ENCODE data around the gene MCM8.

Gene MCM8

DNA sequence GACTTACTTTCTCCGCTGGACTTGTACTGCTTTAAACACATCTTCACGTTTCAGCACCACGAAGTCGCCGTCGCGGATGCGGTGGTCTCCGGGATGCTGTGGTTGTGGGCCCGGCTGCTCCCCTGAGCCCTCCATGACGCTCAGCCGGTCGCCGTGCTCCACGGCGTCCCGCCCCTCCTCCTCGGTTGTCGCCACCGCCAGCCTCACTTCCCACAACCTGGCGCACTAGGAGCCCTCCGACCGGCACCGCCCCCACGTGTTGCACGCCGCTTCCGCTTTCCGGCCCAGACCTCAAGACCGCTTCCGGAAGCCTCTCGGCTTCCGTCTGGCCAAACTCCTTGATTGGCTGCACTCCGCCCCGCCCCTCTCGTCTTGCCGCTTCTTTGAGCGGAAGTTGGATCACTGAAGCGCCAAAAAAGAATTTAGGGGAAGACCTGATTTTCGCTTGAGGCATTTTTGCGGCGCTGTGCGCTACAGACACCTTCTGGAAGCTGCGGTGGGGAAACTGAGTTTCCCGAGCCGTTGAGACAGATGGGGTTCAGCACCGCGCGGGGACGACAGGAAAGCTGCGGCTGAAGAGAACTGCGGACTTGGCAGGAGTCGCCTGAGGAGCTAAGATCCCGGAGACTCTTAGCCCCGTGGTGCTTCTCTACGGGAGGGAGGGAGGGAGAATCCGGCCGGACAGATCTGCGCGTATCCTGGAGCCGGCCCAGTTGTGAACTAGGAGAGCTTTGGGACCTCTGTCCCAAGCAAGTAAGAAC is at the start of gene MCM8, which contains the start of gene TRMT6:
Gene MCM8 (plus strand): TSS at position 382 of the 761 bp plus-strand sequence. CDS start 1,364 bp downstream, outside the sequence.
Gene TRMT6 (minus strand): TSS at position 263 of the 761 bp plus-strand sequence. CDS start 128 bp downstream, at position 135.
- DNase-seq: peak; percentile 62 to 90

- DNase-seq: no peak
These were observed 49.5 kb upstream of the MCM8 start for GRCh38 chr20:5900908-5901307.

- no peak for DNase-seq
These were observed 41.5 kb upstream of the MCM8 start for GRCh38 chr20:5908981-5909380.

DNA sequence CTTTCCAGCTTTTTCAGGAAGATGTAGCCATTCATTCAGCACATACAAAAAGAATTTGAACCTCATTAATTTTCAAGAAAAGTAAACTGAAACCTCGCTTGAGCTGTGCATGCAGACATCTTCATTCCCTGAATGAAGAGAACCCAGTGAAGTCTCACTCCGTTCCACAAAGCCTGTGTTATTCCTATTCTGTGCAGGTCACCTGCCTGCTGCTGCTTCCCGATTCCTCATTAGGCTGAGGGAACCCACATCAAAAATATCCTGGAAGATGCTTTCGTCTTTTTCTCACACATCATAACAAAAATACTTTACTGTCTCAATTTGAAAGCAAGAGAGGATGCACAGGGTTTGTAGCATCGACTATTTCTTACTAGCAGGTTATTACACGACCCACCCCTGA is 40.3 kb upstream of the MCM8 start:
- peak in 1 of 2 experiments; percentile 52 for DNase-seq

DNA sequence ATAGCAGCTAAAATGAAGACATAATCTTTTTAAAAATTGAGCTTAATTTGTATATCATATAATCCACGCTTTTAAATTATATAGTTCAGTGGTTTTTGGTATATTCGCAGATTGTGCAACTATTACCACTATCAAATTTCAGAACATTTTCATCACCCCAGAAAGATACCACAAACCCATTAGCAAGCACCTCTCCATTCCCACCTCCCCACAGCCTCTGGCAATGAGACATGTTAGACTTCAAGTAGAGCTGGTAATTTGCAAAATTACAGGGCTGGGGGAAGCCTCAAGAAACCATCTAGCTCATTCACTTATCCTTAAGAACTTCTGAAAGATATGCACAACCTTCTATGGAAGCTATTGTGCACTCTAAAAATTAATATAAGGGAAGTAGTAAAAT is 37.3 kb upstream of the MCM8 start:
- DNase-seq: peak in 1 of 2 experiments; percentile 9

GRCh38 chr20:5914859-5915258 is 35.6 kb upstream of the MCM8 start:
- no peak for DNase-seq

- no peak for DNase-seq
These were observed 31.4 kb upstream of the MCM8 start for GRCh38 chr20:5918856-5919625.

GRCh38 chr20:5919626-5920544 is 30.6 kb upstream of the MCM8 start:
- peak; percentile 51 to 74 for DNase-seq

DNA sequence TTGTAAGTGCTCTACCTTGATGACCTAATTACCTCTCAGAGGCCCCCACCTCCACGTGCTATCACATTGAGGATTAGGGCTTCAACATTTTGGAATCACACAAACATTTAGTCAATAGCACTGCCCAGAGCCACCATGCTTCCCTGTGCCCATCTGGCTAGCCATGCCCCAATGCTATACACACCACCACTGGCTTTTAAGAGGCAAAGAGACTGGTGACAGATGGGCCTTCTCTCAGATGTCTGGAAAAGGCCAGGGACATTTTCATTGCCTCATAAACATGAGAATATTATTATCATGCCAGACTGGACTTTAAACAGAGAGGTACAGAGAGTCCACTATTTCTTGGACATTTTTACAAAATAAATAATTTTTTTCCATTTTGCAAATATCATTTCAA is 29.9 kb upstream of the MCM8 start:
- DNase-seq: no peak

DNA sequence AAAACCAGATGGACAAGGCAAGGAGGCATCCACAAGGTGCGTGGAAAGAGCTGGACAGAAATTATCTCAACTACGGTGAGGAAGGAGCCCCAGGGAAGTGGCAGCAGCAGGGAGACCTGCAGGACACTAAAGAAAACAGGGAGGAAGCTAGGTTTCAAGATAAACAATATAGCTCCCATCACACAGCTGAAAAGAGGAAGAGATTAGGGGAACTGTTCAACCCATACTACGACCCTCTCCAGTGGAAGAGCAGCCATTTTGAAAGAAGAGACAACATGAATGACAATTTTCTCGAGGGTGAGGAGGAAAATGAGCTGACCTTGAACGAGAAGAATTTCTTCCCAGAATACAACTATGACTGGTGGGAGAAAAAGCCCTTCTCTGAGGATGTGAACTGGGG is 27.0 kb upstream of the MCM8 start:
- no peak for DNase-seq

DNA sequence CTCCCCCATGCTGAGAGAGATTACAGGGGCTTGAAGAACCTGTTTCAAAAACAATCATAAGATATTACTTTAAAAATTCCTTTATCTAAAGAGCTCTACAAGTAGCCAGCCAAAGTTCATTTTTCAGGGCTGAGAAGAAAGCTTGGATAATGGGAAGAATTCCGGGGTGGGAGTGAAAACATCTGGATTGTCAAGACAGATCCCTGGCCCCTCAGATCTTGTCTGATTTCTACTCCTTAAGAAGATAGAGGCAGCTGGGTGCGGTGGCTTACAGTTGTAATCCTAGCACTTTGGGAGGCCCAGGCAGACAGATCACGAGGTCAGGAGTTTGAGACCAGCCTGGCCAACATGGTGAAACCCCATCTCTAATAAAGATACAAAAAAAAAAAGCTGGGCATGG is 24.9 kb upstream of the MCM8 start:
- no peak for DNase-seq

DNA sequence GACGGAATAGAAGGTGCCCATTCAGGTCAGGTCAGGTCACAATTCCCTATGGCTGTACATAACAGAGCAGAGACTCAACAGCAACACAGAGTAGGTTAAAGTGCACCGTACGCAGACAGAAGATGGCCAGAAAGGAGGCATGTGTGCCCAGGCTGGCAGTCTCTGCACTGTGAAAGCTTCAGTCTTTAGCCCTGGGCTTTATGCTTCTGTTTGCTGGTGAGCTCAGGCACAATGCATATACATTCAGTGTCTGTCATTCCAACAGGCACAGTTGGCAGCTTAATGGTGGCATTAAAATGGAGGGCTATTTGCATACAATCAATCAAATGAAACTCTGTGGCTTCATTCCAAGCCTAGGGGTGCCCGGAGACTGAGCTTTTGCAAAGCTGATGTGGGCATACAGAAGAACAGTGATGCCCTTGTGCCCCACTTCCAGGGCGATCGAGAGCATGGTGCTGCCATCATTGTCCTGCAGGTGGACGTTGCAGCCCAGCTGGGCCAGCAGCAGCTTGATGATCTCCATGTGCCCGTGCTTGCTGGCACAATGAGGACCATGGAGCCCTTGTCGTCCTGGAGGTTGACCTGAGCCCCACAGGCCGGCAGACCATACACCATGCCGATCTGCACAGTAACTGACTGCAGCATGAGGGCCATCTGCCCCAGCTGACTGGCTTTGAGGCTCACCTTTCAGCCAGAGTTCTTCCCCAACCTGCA is 22.5 kb upstream of the MCM8 start:
- DNase-seq: no peak

- peak in 1 of 2 experiments; percentile 17 for DNase-seq
These were observed 21.4 kb upstream of the MCM8 start for GRCh38 chr20:5928836-5929715.

DNA sequence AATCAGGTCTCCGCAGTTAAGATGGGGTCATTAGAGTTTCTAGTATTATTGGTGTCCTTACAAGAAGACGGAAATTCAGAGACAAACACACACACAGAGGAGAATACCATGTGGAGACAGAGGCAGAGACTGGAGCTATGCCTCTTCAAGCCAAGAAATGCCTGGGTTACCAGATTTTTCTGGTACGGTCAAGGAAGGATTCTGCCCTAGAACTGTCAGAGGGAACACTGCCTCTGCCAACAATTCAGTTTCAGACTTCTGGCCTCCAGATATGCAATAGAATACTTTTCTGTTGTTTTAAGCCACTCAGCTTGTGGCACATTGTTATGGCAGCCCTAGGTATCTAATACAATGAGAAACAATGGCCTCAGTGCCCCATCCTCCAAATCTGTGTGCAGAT is 19.0 kb upstream of the MCM8 start:
- no peak for DNase-seq

DNA sequence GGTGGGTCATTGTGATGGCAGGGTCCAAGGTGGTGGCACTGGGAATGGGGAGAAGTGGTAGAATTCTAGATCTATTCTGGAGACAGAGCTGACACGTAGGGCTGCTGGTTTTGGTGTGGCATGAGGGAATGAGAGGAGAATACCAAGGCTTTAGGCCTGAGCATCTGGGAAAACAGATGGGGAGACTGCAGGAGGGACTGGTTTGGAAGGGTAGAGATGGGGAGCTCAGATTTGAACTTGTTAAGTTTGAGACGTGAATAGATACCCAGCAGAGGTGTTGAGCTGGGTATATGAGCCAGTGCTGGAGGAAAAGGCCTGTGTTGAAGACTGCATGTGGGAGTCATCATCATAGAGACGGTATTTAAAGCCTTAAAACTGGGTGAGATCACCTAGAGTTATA is 17.7 kb upstream of the MCM8 start:
- DNase-seq: no peak

DNA sequence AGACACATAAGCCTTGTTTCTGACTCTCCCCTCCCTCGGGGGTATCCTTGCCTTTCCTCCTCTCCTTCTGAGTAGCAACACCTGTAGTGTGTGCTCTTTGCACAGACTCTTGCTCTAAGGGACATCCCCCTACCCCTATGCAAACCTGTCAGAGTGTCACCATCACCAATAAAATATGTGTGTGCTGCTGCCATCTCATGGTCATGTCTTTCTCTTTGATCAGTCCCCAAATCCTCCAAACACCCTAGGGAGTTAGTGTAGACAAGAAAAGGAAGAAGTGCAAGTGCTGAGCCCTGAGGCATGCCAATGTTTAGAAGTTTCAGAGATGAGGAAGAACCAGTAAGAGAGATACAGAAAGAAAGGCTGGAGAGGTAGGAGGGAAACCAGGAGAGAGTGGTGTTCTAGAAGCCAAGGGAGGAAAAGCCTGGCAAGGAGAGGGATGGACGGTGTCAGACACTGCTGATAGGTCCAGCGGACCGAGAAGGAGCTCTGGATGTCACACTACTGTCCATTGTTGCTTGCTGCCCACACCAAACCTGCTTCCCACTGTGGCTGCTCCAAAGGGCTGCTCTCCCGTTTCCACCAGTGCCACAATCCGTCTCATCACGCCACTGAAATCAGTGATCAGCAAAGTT is 16.5 kb upstream of the MCM8 start:
- peak in 1 of 2 experiments; percentile 26 for DNase-seq

DNA sequence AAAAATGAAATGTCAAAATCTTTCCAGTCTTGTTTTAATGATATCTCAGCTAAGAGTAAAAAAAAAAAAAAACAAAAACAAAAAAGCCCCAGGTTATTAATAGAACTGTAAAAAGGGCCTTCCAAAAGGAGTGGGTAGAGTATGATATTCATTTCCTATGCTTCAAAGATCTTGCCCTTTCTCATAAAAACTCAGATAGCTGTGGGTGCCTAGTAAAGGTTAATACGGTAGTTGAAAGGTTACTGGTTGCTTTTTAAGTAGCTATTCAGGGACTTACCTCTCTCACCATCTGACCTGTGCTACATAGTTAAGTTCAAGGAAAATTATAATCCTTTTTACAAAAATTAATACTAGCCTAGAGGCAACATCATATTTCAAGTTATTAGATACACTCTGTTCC is 15.1 kb upstream of the MCM8 start:
- DNase-seq: no peak

- DNase-seq: no peak
These were observed 14.2 kb upstream of the MCM8 start for GRCh38 chr20:5936238-5936637.

- no peak for DNase-seq
These were observed 11.9 kb upstream of the MCM8 start for GRCh38 chr20:5938456-5939029.

GRCh38 chr20:5945963-5946362 is 4.5 kb upstream of the MCM8 start:
- DNase-seq: no peak

Measured in cerebellar nuclear complex (tissue), 1 donor.